HG03521 (cell line): ENCODE results near the gene EEF1AKMT4.
A peak's percentile ranks its signal among the peaks of the same experiment; 100 is the strongest.

Experiments
- ATAC-seq: cut with Tn5 transposase; IDR thresholded peaks from one replicate; pipeline ENCODE4 v1.9.1; 2021; ENCODE audit warnings: mild to moderate bottlenecking, moderate library complexity; ENCODE audit not compliant: unreplicated experiment

The EEF1AKMT4 gene

GRCh38 chr3:184235381-184236032, 14.0 kb upstream of the EEF1AKMT4 start:
- ATAC-seq, result no peak

DNA sequence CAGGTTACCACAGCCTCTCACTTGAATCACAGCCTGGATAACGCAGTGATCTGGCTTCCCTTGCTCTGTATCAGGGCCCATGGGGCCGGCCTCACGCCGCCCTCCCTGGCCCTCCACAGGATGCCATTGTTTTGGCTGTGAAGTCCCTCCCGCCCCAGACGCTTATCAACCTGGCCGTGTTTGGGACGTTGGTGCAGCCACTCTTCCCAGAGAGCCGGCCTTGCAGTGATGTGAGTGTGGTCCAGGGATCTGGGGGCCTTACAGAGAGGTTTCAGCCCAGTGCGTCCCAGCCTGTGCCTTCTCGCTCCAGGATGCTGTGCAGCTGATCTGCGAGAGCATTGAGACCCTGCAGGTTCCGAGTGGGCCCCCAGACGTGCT, 13.4 kb upstream of the EEF1AKMT4 start:
- no peak for ATAC-seq

DNA sequence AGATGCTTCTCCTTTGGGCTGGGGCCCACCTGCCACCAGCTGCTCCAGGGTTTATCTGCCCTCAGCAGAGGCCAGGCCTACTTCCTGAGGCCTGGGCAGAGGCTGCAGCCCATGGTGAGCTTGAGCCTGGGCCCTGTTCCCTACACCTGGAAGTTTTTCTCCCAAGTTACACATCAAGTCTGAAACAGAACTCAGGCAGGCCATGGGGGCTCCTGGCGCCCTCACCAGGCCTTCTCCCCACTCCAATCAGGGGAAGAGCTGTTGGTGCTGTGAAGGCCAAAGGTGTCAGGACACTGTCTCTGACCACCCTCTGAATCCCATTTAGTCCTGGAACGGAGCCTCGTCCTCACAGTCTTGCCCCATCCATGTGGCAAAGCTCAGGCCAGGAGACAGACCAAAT, 12.8 kb upstream of the EEF1AKMT4 start:
- no peak for ATAC-seq

GRCh38 chr3:184237211-184237610, 12.3 kb upstream of the EEF1AKMT4 start:
- ATAC-seq, result no peak

- ATAC-seq, result no peak
These were observed 11.7 kb upstream of the EEF1AKMT4 start for GRCh38 chr3:184237807-184238206.

GRCh38 chr3:184238246-184238818, 11.1 kb upstream of the EEF1AKMT4 start:
- no peak for ATAC-seq

- ATAC-seq, result no peak
These were observed 10.3 kb upstream of the EEF1AKMT4 start for GRCh38 chr3:184239221-184239620.

- ATAC-seq, result no peak
These were observed 9.8 kb upstream of the EEF1AKMT4 start for GRCh38 chr3:184239708-184240107.

- ATAC-seq, result no peak
These were observed 8.9 kb upstream of the EEF1AKMT4 start for GRCh38 chr3:184240384-184241140.

- no peak for ATAC-seq
These were observed 8.4 kb upstream of the EEF1AKMT4 start for GRCh38 chr3:184241141-184241446.

DNA sequence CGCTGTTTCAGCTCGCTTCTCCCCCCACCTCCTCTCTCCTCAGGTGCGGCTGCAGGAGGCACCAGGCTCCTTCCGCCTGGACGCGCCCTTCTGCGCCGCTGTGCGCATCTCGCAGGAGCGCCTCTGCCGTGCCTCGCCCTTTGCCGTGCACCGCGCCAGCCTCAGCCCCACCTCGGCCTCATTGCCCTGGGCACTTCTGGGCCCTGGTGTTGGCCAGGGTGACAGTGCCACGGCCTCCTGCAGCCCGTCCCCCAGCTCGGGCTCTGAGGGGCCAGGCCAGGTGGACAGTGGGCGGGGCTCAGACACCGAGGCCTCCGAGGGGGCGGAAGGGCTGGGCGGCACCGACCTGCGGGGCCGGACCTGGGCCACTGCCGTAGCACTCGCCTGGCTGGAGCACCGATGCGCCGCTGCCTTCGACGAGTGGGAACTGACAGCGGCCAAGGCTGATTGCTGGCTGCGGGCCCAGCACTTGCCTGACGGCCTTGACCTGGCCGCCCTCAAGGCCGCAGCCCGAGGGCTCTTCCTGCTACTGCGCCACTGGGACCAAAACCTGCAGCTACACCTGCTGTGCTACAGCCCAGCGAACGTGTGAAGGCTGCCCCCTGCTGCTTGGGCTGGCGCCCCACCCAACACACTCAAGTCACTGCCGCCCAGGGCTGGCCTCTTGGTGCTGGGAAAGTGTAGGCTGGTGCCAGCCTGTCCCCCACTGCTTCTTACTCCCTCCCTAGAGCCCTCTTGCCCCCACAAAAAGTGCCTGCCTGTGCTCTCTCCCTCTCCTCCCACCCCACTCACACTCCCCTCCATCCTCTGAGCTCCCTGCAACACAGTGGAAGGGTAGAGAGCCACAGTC, 7.8 kb upstream of the EEF1AKMT4 start:
- ATAC-seq, result no peak

DNA sequence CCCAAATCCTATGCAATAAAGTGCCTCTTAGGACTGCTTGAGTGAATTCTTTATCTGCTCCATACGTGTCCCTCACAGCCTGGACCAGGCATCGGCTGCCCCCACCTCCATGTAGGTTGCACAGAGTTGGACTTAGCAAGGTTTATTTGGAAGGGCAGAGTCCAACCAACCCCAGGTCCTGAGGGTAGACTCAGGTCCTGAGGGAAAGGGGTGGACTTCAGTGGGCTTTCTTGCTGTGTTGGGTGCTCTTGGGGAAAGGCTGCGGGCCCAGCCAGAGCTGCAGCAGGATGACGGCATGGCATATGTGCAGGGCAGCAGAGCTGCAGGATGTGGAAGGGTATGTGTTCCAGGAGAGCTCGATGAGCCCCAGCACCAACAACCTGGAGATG, 7.2 kb upstream of the EEF1AKMT4 start:
- no peak for ATAC-seq

GRCh38 chr3:184248454-184249411, 739 bp upstream of the EEF1AKMT4 start, which contains the start of gene ALG3:
Gene ALG3 (minus strand): TSS chr3:184248962. CDS start chr3:184248940, 22 bp downstream.
- ATAC-seq, result peak; percentile 49

DNA sequence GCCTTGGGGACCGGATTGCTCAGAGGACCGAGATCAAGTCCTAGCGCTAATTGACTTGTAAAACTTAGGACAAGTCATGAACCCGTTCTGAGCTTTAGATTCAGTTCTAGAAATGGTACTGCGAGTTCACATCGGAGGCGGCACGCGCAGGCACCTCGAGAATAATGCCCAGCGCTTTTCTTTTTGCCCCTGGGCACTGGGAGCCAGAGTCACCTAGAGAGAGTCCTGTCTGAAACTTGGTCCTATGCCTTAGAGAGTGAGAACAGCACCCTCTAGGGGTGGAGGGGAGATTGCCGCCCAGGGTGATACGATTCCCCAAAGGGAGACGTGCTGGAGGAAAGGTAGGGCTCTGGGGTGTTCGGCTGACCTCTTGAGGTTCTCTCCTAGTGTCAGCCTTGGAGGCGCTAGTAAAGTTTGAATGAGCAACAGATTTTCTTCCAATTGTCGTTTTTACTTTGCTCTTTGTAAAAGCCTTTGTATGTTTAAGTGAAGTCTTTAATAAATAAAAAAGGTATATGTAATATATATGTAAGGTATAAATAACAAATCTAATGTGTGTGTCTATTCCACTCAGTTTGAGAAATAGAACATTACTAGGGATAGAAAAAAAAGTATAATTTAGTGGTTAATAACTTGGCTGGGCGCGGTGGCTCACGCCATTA, 826 bp downstream of the EEF1AKMT4 start:
- peak; percentile 54 for ATAC-seq

GRCh38 chr3:184255291-184256039, 6.0 kb downstream of the EEF1AKMT4 start:
- ATAC-seq, result no peak

DNA sequence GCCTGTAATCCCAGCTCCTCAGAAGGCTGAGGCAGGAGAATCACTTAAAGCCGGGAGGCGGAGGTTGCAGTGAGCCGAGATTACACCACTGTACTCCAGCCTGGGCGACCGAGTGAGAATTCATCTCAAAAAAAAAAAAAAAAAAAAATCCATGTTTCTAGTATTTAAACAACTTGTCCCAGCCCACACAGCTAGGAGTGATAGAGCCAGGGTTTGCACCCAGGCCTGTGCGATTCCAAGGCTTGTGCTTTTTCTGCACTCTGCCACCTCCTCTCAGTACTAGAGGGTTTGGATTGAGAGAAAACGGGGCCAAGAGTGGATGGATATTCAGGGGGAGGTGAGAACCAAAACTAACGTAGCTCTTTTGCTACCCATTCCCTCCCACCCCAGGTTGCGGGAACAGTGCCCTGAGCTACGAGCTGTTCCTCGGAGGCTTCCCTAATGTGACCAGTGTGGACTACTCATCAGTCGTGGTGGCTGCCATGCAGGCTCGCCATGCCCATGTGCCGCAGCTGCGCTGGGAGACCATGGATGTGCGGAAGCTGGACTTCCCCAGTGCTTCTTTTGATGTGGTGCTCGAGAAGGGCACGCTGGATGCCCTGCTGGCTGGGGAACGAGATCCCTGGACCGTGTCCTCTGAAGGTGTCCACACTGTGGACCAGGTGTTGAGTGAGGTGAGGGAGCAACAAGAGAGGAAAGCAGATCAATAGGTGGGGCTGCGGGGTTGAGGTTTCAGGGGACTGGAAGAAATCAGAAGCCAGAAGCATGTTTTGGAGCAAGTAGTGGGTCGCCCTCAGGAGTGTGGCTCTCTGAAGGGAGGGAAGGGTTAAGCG, 7.8 kb downstream of the EEF1AKMT4 start:
- no peak for ATAC-seq

- ATAC-seq, result no peak
These were observed 9.5 kb downstream of the EEF1AKMT4 start for GRCh38 chr3:184258926-184259325.

- ATAC-seq, result no peak
These were observed 10.0 kb downstream of the EEF1AKMT4 start for GRCh38 chr3:184259396-184259877.
